ENCODE data around the gene HOXB4. TPM values are rescaled to one million over a fixed set of nuclear protein-coding genes. Genes with fewer than 3 reads are reported as not detected.

Gene HOXB4
- polyA plus RNA-seq, 1 of the 3 experiments (the other 2 are of a cell fraction), result 0.03 TPM

- TF ChIP-seq TAF1 (IDR thresholded peaks at IDR 0.05; ENCODE audit: borderline replicate concordance, low read depth, low read length), result no peak
Measured at GRCh38 chr17:48541036-48541576, 37.0 kb downstream of the HOXB4 start (continued).

GRCh38 chr17:48540213-48540612 is 37.9 kb downstream of the HOXB4 start:
- peaks cover 96% of the 10 kb centered on the region for H3K27me3 ChIP-seq (ENCODE audit: insufficient read depth)
- no peak overlapping the region for H3K27ac ChIP-seq (ENCODE audit: low read depth in 2 of 2, low read length in 1 of 2)
- H3F3A ChIP-seq (replicated peaks; ENCODE audit: insufficient read depth), result peaks cover 16% of the 10 kb centered on the region
- TF ChIP-seq RXRA (IDR thresholded peaks at IDR 0.05; ENCODE audit: borderline replicate concordance, low read depth) (no peak), REST (IDR thresholded peaks at IDR 0.05; ENCODE audit: low read depth, low read length) (no peak), MXI1 (IDR thresholded peaks at IDR 0.05; ENCODE audit: low read depth, low read length) (no peak), EZH2phosphoT487 (IDR thresholded peaks at IDR 0.05; ENCODE audit: borderline replicate concordance, low read depth) (no peak), PBX3 (IDR thresholded peaks at IDR 0.05) (no peak), TEAD4 (IDR thresholded peaks at IDR 0.05; ENCODE audit: borderline replicate concordance, insufficient read depth) (no peak), RAD21 (IDR thresholded peaks at IDR 0.05; ENCODE audit: low read length) (no peak), IRF3 (IDR thresholded peaks at IDR 0.05; ENCODE audit: low read depth, low read length) (no peak), ZBTB33 (IDR thresholded peaks at IDR 0.05; ENCODE audit: borderline replicate concordance, low read depth) (no peak), RFX5 (IDR thresholded peaks at IDR 0.05; ENCODE audit: low read length) (no peak), FOSL2 (IDR thresholded peaks at IDR 0.05; ENCODE audit: borderline replicate concordance, low read depth) (no peak), USF1 (IDR thresholded peaks at IDR 0.05; ENCODE audit: borderline replicate concordance, low read depth) (no peak), USF2 (IDR thresholded peaks at IDR 0.05; ENCODE audit: borderline replicate concordance, low read depth, low read length) (no peak), JUND (IDR thresholded peaks at IDR 0.05) (no peak), NRF1 (IDR thresholded peaks at IDR 0.05; ENCODE audit: low read depth, low read length) (no peak), ELF1 (IDR thresholded peaks at IDR 0.05) (no peak)
- H3K9ac ChIP-seq, result no peak overlapping the region
- CTCF ChIA-PET, result interaction anchor here (0.9 to 1.9 kb wide), 4 partner anchors 48 to 96 kb away, joined by 3 to 5 read pairs (median 4); partner anchors contain the start of gene HOXB5
- H2AFZ ChIP-seq (ENCODE audit: low read depth), result no peak overlapping the region
- H3K79me2 ChIP-seq (ENCODE audit: insufficient read depth), result no peaks in the 10 kb centered on the region
- H3K9me3 ChIP-seq, result no peaks in the 10 kb centered on the region
- no peaks in the 10 kb centered on the region for H3K36me3 ChIP-seq (replicated peaks in 1 of 2; ENCODE audit: control insufficient read depth in 1 of 2, insufficient read depth in 2 of 2, low read length in 1 of 2)
- no peaks in the 10 kb centered on the region for H3K4me1 ChIP-seq (ENCODE audit: control insufficient read depth in 1 of 2, insufficient read depth in 2 of 2, low read depth in 1 of 2, low read length in 1 of 2)
- DNase-seq, result no peak
- POLR2A ChIA-PET, result no interaction called here
- H3K4me2 ChIP-seq, result no peak overlapping the region
- no peaks in the 10 kb centered on the region for H3K9me2 ChIP-seq
- H3K4me3 ChIP-seq (ENCODE audit: low read depth in 2 of 2, low read length in 1 of 2), result no peak overlapping the region
- WGBS (ENCODE audit: low lambda C conversion rate), result 36% methylated on average over 1 of the region's 1 CpG
- no peaks in the 10 kb centered on the region for H4K20me1 ChIP-seq (ENCODE audit: insufficient read depth)

All from SK-N-SH (cell line).